Lower lobe of right lung (tissue), 2 donors: ENCODE data around the gene TFAP2E. TPM values are rescaled to one million over a fixed set of nuclear protein-coding genes. Genes with fewer than 3 reads are reported as not detected.

Source experiments
- ATAC-seq, 2 donors: fragments of 200-7000 bp; cut with Tn5 transposase; one replicate each; pipeline ENCODE4 v1.9.1; 2020 to 2022; ENCODE audit warnings: mild to moderate bottlenecking in 2 of 2, moderate library complexity in 2 of 2
- DNase-seq: peaks from one replicate; pipeline ENCODE4 v3.0.0-alpha.2; 2020
- H3K27ac ChIP-seq: fragments of 200-600 bp; one replicate; pipeline ENCODE4 v1.8.0; 2022
- H3K27me3 ChIP-seq: fragments of 200-600 bp; one replicate; pipeline ENCODE4 v1.8.0; 2022; ENCODE audit warnings: low read depth
- H3K36me3 ChIP-seq: fragments of 200-600 bp; one replicate; pipeline ENCODE4 v1.8.0; 2022; ENCODE audit warnings: mild to moderate bottlenecking
- H3K4me1 ChIP-seq: fragments of 200-600 bp; one replicate; pipeline ENCODE4 v1.8.0; 2022
- H3K4me3 ChIP-seq: fragments of 200-600 bp; one replicate; pipeline ENCODE4 v1.8.0; 2022; ENCODE audit warnings: mild to moderate bottlenecking
- H3K9me3 ChIP-seq: fragments of 200-600 bp; one replicate; pipeline ENCODE4 v1.8.0; 2022
- CTCF ChIP-seq: fragments of 200-600 bp; IDR thresholded peaks from one replicate; pipeline ENCODE4 v1.8.0; 2022; ENCODE audit warnings: antibody characterized with exemption, mild to moderate bottlenecking
- intact Hi-C: fragments of 100-400 bp; cut with DNase I; formaldehyde crosslinking; loops from one replicate; pipeline ENCODE4 v1.11.0; 2022
- total RNA-seq: library from RNA; stranded (reverse); fragmentation: NEBNext Ultra II Directional; extraction: Animal tissue kit (Norgen Biotek cat#: 25700); gene quantifications from one replicate; pipeline ENCODE4 v1.2.1, GENCODE V29; 2021
- donor health status: DM: no; HTN: yes; CAD: no; lungs with severe emphysema.

Gene TFAP2E
- total RNA-seq, 1 donor from 2014 or later: 2.2 TPM

- peaks cover 65% of the 10 kb centered on the region for H3K36me3 ChIP-seq
- ATAC-seq (no peak), DNase-seq (no peak)
- H3K4me1 ChIP-seq: peaks cover 2% of the 10 kb centered on the region
- no peak for TF ChIP-seq CTCF
- intact Hi-C loops: no loop called here
- no peaks in the 10 kb centered on the region for H3K9me3 ChIP-seq
- H3K4me3 ChIP-seq: no peak overlapping the region
- no peaks in the 10 kb centered on the region for H3K27me3 ChIP-seq
- H3K27ac ChIP-seq: no peak overlapping the region
Observed at GRCh38 chr1:35623832-35624231, 50.7 kb downstream of the TFAP2E start.

GRCh38 chr1:35629051-35629450 lies 55.9 kb downstream of the TFAP2E start:
- Histone ChIP-seq H3K27ac (no peak overlapping the region), H3K4me3 (no peak overlapping the region), H3K27me3 (no peaks in the 10 kb centered on the region), H3K36me3 (peaks cover 79% of the 10 kb centered on the region), H3K9me3 (no peaks in the 10 kb centered on the region), H3K4me1 (peaks cover 9% of the 10 kb centered on the region)
- intact Hi-C loops: no loop called here
- no peak for ATAC-seq
- TF ChIP-seq CTCF: no peak
- no peak for DNase-seq

- intact Hi-C loops: no loop called here
- Histone ChIP-seq H3K9me3 (no peaks in the 10 kb centered on the region), H3K4me3 (no peak overlapping the region), H3K27ac (no peak overlapping the region), H3K36me3 (peaks cover 90% of the 10 kb centered on the region), H3K27me3 (no peaks in the 10 kb centered on the region), H3K4me1 (peaks cover 10% of the 10 kb centered on the region)
- ATAC-seq (no peak), DNase-seq (no peak)
- TF ChIP-seq CTCF: no peak
Observed at GRCh38 chr1:35631396-35631795, 58.3 kb downstream of the TFAP2E start.

GRCh38 chr1:35633547-35633946 lies 60.4 kb downstream of the TFAP2E start:
- Histone ChIP-seq H3K36me3 (peaks cover 77% of the 10 kb centered on the region), H3K9me3 (no peaks in the 10 kb centered on the region), H3K27me3 (no peaks in the 10 kb centered on the region), H3K27ac (no peak overlapping the region), H3K4me3 (no peak overlapping the region), H3K4me1 (peaks cover 32% of the 10 kb centered on the region)
- ATAC-seq (no peak), DNase-seq (no peak)
- no peak for TF ChIP-seq CTCF
- intact Hi-C loops: no loop called here

- no peak for ATAC-seq
- DNase-seq: no peak
- Histone ChIP-seq H3K4me1 (peaks cover 39% of the 10 kb centered on the region), H3K4me3 (peak overlapping the region; percentile 45), H3K9me3 (no peaks in the 10 kb centered on the region), H3K27ac (peak overlapping the region; percentile 75), H3K27me3 (no peaks in the 10 kb centered on the region), H3K36me3 (peaks cover 39% of the 10 kb centered on the region)
- TF ChIP-seq CTCF: no peak
- intact Hi-C loops: no loop called here
Observed at GRCh38 chr1:35637401-35637809, 64.3 kb downstream of the TFAP2E start.
